Ishikawa (cell line): ENCODE measurements around the gene BCAN.

Experiments
- CEBPB ChIP-seq: IDR thresholded peaks from 2 replicates; pipeline ENCODE4 v1.6.1; 2012
- CREB1 ChIP-seq: IDR thresholded peaks from 2 replicates; pipeline ENCODE4 v1.6.1; 2012; ENCODE audit warnings: low read depth
- EGR1 ChIP-seq: IDR thresholded peaks from 2 replicates; pipeline ENCODE4 v1.6.1; 2012
- EP300 ChIP-seq: IDR thresholded peaks from 2 replicates; pipeline ENCODE4 v1.6.1; 2012; ENCODE audit warnings: borderline replicate concordance
- FOXM1 ChIP-seq: IDR thresholded peaks from 2 replicates; pipeline ENCODE4 v1.6.1; 2012; ENCODE audit warnings: low read depth, borderline replicate concordance
- NFIC ChIP-seq: IDR thresholded peaks from 2 replicates; pipeline ENCODE4 v1.6.1; 2012
- RAD21 ChIP-seq: IDR thresholded peaks from 2 replicates; pipeline ENCODE4 v1.6.1; 2012; ENCODE audit warnings: low read depth
- REST ChIP-seq: IDR thresholded peaks from 2 replicates; pipeline ENCODE4 v1.6.1; 2012; ENCODE audit warnings: low read depth, mild to moderate bottlenecking
- TAF1 ChIP-seq: IDR thresholded peaks from 2 replicates; pipeline ENCODE4 v1.6.1; 2012; ENCODE audit warnings: low read depth, mild to moderate bottlenecking
- TCF12 ChIP-seq: IDR thresholded peaks from 2 replicates; pipeline ENCODE4 v1.6.1; 2012; ENCODE audit warnings: low read depth
- TEAD4 ChIP-seq: IDR thresholded peaks from 2 replicates; pipeline ENCODE4 v1.6.1; 2012
- YY1 ChIP-seq: IDR thresholded peaks from 2 replicates; pipeline ENCODE4 v1.6.1; 2012; ENCODE audit warnings: low read depth
- ZBTB7A ChIP-seq: IDR thresholded peaks from 2 replicates; pipeline ENCODE4 v1.6.1; 2012; ENCODE audit warnings: low read depth
- TF ChIP-seq, protein P1 (sequence below): IDR thresholded peaks from 2 replicates; pipeline ENCODE4 v1.6.1; 2012
- TF ChIP-seq, protein P2 (sequence below): IDR thresholded peaks from 2 replicates; pipeline ENCODE4 v1.6.1; 2012

BCAN gene

GRCh38 chr1:156662005-156662799 lies 20.3 kb downstream of the BCAN start:
- TF ChIP-seq ZBTB7A (no peak), NFIC (no peak)

DNA sequence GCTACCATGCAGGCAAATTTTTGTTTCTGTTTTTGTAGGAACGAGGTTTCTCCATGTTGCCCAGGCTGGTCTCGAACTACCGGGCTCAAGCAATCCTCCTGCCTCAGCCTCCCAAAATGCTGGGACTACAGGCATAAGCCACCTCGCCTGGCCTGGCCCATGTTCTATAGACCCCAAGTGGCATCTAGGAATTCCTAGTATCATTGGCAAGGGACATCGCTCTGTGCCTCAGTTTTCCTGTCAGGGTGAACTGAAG lies 20.8 kb downstream of the BCAN start:
- TF ChIP-seq, protein P1, sequence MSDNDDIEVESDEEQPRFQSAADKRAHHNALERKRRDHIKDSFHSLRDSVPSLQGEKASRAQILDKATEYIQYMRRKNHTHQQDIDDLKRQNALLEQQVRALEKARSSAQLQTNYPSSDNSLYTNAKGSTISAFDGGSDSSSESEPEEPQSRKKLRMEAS: no peak
- TF ChIP-seq EP300 (no peak), NFIC (no peak), RAD21 (no peak), TEAD4 (no peak), FOXM1 (no peak), CREB1 (no peak), EGR1 (no peak), REST (no peak)

GRCh38 chr1:156663178-156663577 lies 21.3 kb downstream of the BCAN start:
- TF ChIP-seq CREB1 (no peak), YY1 (no peak), TAF1 (no peak), EP300 (no peak), CEBPB (no peak), TEAD4 (no peak), NFIC (no peak), FOXM1 (no peak), ZBTB7A (no peak), TCF12 (no peak), RAD21 (no peak), EGR1 (no peak), REST (no peak)
- TF ChIP-seq, protein P2, sequence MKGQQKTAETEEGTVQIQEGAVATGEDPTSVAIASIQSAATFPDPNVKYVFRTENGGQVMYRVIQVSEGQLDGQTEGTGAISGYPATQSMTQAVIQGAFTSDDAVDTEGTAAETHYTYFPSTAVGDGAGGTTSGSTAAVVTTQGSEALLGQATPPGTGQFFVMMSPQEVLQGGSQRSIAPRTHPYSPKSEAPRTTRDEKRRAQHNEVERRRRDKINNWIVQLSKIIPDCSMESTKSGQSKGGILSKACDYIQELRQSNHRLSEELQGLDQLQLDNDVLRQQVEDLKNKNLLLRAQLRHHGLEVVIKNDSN: no peak
- TF ChIP-seq, protein P1: no peak

DNA sequence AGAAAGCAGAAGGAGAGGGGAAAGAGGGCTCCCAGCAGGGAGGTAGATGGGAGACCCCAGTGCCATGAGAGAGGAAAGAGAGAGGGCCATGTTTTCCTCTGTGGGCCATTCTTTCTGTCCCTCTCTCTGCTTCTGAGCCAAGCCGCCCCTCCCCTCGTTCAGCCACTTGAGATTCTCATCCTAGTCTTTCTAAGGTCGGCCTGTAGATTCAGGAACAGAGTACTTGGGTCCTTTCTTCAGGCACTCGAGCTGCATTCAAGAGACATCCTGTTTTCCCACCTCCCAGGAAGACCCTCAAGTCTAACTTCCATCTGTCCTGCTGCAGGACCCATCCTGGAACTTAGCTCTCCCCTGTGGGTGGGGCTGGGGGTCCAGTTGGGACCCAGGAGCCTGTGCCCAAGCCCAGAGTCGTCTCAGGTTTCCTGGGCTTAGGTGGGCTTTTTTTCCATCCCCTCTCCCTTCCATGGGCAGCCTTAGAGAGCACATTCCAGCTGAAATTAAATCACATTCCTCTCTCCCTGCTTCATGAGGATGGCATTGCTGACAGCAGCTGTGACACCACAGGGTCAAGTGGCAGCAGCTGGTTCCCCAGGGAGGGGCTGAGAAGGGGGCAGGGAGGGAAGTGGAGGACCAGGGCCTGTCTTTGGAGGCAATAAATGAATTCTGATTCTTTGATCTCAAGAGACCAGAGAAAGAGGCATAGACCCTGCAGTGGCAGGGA lies 22.3 kb downstream of the BCAN start:
- TF ChIP-seq TEAD4 (peak; percentile 39), CREB1 (no peak), TAF1 (no peak), EGR1 (no peak), YY1 (no peak), ZBTB7A (no peak)

- TF ChIP-seq, protein P2: no peak
- TF ChIP-seq TEAD4: no peak
- no peak for TF ChIP-seq TAF1
- TF ChIP-seq RAD21: no peak
- no peak for TF ChIP-seq YY1
- no peak for TF ChIP-seq EP300
- TF ChIP-seq REST: no peak
- TF ChIP-seq CEBPB: no peak
- no peak for TF ChIP-seq FOXM1
- TF ChIP-seq EGR1: no peak
- TF ChIP-seq, protein P1: no peak
- TF ChIP-seq TCF12: no peak
- TF ChIP-seq ZBTB7A: no peak
- no peak for TF ChIP-seq CREB1
- no peak for TF ChIP-seq NFIC
Observed at GRCh38 chr1:156664767-156665411, 23.0 kb downstream of the BCAN start.
